NCI-H510A treated with DMSO at 0.1 percent for 48 hours (cell line): ENCODE results near the gene HJURP.

Experiments used
- DNase-seq: peaks from one replicate; lab custom pipeline; 2025; lab: John Stamatoyannopoulos, UW

HJURP gene

DNA sequence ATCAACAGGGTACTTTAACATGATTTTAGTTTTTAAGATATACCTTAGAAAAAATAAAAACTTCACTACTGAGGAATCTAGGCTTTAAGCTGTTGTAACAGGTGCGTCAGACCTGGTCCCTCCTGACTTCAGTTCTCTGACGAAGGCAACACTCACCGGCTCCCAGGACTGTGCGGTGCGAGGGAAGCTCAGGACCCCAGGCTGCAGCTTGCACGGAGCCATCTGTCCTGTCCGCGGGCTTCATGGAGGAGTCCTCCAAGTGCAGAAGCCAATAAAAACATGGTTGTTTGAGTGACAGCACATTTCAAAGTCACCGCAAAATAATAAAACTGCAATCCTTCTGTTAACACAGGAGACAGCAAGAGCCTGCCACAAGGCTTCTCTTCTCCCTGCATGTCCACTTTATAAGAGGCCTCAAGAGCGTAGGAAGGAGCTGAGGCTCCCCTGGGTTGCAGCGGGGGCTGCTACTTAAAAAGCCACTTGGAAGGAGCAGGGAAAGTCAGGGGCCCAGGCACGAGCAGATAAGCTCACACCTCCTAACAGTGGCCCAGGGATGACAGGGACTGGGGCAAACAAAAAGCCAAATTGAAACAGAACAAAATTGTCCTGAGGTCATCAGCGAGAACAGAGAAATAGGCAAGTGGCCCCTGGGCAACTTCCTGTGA lies 4.6 kb downstream of the HJURP start:
- no peak for DNase-seq

GRCh38 chr2:233848276-233848675 lies 6.1 kb downstream of the HJURP start:
- no peak for DNase-seq

GRCh38 chr2:233847248-233847898 lies 7.0 kb downstream of the HJURP start:
- no peak for DNase-seq

GRCh38 chr2:233846387-233847247 lies 7.7 kb downstream of the HJURP start:
- DNase-seq, result no peak

GRCh38 chr2:233845301-233846060 lies 8.9 kb downstream of the HJURP start:
- DNase-seq, result no peak

DNA sequence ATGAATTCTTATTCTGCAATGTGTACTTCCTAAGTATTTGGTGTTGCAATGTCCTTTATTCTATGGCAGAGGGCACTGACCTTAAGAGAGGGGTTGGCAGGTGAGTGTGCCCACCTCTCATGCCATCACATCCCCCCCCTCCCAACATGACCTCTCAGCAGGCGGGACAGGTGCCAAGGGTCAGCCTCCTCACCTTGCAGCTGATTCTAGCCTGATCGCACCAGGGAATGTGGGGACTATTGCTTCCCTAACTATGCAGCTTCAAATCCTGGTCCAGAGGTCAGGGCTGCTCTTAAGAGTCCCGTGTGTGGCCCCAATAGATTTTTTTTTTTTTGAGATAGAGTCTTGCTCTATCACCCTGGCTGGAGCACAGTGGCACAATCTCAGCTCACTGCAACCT lies 9.5 kb downstream of the HJURP start:
- DNase-seq, result no peak

GRCh38 chr2:233844064-233844807 lies 10.1 kb downstream of the HJURP start:
- no peak for DNase-seq

GRCh38 chr2:233841183-233841582 lies 13.2 kb downstream of the HJURP start:
- DNase-seq, result no peak

DNA sequence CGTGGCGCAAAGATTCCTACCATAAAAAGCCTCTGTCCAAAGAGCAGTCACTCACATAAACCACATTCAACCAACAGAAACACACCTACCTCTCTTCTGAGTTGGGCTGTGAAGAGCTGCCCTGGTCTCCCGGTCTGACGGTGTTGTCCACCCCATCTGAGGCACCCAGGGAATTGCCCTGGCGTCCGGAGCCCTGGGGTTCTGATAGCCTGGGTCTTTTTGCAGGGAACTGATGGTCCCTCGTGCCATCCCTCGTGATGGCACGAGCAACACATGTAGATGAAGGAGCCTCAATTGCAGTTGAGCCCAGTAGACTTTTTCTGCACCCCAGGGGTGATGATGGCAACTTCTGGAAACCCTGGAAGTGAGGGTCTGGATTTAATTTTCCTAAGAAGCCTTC lies 13.8 kb downstream of the HJURP start:
- DNase-seq, result no peak

DNA sequence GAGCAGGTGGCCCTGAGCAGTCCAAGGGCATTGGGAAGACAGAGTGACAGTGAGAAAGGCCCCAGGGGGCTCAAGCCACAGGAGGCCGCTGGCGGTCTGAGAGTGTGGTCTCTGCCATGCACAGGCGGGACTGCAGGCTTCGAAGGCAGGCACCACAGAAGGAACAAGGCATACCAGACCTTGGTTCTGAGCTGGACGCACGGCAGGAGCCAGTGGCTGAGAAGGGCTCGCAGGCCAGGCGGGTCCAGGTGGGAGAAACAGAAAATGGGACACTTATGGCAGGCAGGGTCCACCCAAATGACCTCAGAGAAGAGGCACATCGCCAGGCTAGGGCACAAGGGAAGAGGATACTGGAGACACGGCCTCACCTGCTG lies 14.9 kb downstream of the HJURP start:
- no peak for DNase-seq

GRCh38 chr2:233838726-233839446 lies 15.4 kb downstream of the HJURP start:
- DNase-seq, result no peak

DNA sequence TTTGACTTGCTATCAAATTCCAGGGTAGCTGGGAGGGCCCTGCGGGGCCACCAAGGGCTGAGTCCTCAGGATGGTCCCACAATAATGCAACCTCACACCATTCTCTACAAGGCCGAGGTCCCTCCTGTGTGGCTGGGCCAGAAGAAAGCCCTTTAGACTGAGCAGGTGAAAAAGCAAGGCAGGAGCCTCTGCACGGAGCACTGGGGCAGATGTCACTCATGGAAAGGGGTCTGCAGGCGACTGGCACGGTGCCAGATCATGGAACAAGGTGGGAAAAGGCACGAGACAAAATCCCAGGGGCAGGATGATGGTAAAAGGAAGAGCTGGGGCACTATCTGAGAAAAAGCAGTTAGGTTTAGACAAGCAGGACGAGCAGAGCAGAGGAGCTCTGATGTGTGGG lies 16.1 kb downstream of the HJURP start:
- DNase-seq, result no peak

GRCh38 chr2:233837694-233838229 lies 16.6 kb downstream of the HJURP start:
- DNase-seq, result no peak

DNA sequence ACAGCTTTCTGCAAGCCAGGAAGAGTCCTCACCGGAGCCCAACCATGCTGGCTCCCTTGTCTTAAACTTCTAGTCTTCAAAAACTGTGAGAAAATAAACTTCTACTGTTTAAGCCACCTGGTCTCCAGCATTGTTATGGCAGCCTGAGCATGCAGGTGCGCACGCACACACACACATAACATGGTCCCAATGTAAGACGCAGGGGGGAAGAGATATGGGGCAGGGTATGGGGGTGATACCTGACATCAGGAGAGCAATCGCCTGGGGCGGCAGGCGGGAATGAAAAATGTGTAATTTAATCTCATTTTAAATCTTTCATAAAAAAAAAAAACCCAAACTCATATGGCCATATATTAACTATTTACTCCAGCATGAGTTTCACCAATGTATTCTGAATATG lies 18.0 kb downstream of the HJURP start:
- no peak for DNase-seq

DNA sequence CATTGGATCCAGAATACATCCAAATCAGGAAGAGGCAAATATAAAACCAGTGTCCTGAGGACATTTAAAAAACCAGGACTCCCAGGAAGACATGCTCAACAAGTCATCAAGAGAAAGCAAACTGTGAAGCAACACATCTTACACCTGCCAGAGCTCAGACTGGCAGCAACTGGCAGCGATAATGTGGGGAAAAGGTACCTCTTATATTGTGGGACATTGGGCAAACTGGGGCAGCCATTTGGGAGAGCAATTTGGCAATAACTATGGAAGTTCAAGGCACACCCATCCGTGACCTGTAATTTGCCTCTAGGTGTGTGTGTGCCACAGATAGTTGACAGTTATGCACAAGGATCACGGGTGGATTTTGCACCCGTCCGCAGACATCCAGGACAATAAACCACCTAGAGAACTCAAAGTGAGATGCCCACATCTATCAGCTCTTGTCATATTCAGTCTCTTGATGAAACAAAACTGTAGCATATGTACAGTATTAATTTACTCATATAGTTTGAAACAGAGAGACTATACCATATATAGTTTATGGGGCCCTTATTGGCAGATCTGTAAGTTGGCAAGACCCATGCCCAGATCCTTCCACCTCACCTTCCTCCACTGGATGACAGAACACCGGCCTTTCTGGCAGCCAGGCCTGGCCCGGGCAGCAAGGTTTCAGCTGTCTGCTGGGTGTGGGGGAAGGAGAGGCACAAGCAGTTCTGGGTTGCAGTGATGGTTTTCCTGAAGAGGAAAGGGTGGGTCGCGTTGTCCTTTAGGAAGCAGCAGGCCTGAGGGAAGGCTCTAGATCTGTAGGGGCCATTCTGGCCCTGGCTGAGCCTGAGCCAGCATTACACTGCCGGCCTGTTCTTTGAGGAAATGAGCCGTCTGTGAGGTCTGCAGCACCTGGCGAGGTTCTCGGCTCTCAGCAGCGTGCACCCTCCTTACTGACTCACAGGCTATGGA lies 18.8 kb downstream of the HJURP start:
- no peak for DNase-seq

GRCh38 chr2:233833345-233833744 lies 21.0 kb downstream of the HJURP start:
- no peak for DNase-seq

GRCh38 chr2:233832869-233833311 lies 21.4 kb downstream of the HJURP start:
- DNase-seq, result peak; percentile 43

DNA sequence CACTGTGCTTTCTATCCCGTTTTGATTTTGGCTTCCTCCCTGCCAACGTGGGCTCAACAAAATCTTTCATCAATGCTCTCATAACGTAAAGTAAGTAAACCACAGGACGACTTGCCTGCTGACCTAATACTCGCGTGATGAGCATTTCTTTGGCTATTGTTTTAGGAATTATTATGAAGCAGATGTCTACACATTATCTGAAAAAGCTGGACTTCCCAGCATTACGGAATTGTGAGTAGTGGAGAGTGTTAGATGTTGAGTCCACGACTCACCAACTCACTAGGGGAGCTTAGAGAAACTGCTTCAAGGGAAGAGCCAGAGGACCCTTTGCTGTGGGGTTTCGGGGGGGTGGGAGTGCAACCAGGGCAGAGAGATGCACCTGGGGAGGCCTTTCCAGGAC lies 21.9 kb downstream of the HJURP start:
- no peak for DNase-seq

- no peak for DNase-seq
Measured at GRCh38 chr2:233831861-233832260, 22.5 kb downstream of the HJURP start.
